HG03521 (cell line): Measurements from ENCODE around the gene COMMD7.
"Not testable (repeated sequence)": the region's sequence is repeated elsewhere in the genome, so short reads cannot be mapped to it uniquely, and the experiment has no call there.

ENCODE experiments used
- ATAC-seq: cut with Tn5 transposase; IDR thresholded peaks from one replicate; pipeline ENCODE4 v1.9.1; 2021; ENCODE audit warnings: mild to moderate bottlenecking, moderate library complexity; ENCODE audit not compliant: unreplicated experiment

COMMD7 gene

GRCh38 chr20:32767418-32768198 is 24.3 kb upstream of the COMMD7 start:
- ATAC-seq = no peak

DNA sequence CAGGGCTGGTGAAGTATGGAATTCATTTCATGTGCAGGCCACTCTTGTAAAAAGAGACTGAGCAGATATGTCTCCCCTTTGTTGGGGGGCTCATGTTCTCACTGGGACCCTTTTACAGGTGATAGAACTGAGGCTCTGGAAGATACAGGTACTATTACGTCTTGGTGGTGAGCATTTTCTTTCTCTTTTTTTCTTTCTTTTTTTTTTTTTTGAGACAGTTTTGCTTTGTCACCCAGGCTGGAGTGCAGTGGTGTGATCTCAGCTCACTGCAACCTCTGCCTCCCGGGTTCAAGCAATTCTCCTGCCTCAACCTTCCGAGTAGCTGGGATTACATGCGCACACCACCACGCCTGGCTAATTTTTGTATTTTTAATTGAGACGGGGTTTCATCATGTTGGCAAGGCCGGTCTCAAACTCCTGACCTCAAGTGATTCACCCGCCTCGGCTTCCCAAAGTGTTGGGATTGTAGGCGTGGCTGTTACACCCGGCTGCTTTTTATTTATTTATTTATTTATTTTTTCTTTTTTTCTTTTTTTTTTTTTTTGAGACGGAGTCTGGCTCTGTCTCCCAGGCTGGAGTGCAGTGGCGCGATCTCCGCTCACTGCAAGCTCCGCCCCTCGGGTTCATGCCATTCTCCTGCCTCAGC is 22.1 kb upstream of the COMMD7 start:
- not testable (repeated sequence) for ATAC-seq

- ATAC-seq = no peak
Observed at GRCh38 chr20:32764005-32764960, 21.0 kb upstream of the COMMD7 start.

GRCh38 chr20:32763202-32764004 is 20.1 kb upstream of the COMMD7 start:
- ATAC-seq = no peak

DNA sequence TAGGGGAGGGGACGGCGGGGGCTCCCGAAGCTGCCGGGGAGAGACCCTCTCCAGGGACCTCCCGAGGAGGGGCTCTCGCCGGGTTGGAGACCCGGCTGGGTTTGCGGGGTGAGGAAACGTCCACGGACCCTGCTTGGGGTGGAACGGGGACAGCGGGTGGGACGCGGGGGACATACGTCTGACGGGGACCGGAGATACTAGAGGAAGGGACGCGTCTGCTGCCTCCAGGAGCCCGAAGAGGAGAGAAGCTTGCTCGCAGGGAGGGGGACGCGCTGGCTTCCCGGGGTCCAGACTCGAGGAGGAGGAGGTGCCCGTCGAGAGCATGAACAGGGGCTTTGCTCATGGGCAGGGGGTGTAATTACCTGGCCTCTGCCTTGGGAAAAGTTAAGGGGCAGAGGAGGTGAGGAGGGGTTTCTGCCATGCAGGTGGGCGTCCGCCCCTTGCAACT is 19.5 kb upstream of the COMMD7 start:
- no peak for ATAC-seq

GRCh38 chr20:32761831-32762753 is 18.8 kb upstream of the COMMD7 start, which contains the start of gene DNMT3B:
Gene DNMT3B, plus strand, starts transcription at chr20:32762385. Its CDS starts 17,939 bp downstream, at chr20:32780324.
- ATAC-seq = peak; percentile 54

- no peak for ATAC-seq
Observed at GRCh38 chr20:32761417-32761830, 18.2 kb upstream of the COMMD7 start.

GRCh38 chr20:32756156-32756555 is 12.9 kb upstream of the COMMD7 start:
- ATAC-seq = no peak

- no peak for ATAC-seq
Observed at GRCh38 chr20:32753731-32754130, 10.5 kb upstream of the COMMD7 start.

DNA sequence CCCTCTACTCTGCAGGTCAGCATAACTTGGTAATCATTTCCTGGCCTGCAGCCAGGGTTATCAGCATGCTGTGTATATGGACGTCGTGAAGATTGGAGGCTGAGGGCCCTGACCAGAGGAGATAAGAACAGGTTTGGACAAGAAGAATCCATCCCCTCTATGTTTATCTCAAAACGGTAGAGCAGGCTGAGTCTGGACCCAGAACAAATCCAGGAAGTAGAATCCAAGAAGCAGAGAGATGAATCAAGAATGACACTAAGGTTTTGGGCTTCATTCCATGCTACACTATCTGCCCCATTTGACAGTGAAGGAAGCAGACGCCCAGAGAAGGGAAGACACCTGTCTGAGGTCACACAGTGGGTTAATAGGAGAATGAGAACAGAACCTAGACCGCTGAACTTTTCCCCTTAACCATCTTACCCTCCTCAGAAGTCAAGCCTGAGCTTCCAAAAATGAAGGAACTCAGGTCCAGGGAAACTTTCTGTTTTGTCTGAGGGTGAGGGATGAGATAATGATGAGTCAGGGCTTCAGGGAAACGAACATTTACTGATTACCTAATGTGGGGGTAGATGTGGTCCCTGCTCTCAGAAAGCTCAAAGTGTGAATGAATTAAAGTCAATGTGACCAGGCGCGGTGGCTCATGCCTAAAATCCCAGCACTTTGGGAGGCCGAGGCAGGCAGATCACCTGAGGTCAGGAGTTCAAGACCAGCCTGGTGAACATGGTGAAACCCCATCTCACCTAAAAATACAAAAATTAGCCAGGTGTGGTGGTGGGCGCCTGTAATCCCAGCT is 9.4 kb upstream of the COMMD7 start:
- ATAC-seq = no peak

- ATAC-seq = no peak
Observed at GRCh38 chr20:32751702-32752457, 8.6 kb upstream of the COMMD7 start.

DNA sequence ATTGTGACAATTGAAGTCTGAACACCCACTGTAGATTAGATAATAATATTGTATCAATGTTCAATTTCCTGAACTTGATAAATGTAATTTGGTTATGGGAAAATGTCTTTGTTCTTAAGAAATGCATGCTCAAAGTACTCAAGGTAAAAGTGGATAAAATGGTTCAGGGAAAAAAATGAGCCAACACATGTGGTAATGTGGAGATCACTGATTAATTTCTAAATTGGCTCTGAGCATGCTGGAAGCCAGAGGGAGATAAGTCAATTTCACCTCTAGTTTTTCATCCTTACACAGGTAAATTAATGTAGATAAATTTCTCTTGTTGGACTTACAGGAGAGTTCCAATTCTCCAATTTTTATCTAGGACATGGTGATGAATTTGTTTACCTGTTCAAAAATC is 8.0 kb upstream of the COMMD7 start:
- no peak for ATAC-seq

GRCh38 chr20:32749914-32750637 is 6.8 kb upstream of the COMMD7 start:
- ATAC-seq = no peak

DNA sequence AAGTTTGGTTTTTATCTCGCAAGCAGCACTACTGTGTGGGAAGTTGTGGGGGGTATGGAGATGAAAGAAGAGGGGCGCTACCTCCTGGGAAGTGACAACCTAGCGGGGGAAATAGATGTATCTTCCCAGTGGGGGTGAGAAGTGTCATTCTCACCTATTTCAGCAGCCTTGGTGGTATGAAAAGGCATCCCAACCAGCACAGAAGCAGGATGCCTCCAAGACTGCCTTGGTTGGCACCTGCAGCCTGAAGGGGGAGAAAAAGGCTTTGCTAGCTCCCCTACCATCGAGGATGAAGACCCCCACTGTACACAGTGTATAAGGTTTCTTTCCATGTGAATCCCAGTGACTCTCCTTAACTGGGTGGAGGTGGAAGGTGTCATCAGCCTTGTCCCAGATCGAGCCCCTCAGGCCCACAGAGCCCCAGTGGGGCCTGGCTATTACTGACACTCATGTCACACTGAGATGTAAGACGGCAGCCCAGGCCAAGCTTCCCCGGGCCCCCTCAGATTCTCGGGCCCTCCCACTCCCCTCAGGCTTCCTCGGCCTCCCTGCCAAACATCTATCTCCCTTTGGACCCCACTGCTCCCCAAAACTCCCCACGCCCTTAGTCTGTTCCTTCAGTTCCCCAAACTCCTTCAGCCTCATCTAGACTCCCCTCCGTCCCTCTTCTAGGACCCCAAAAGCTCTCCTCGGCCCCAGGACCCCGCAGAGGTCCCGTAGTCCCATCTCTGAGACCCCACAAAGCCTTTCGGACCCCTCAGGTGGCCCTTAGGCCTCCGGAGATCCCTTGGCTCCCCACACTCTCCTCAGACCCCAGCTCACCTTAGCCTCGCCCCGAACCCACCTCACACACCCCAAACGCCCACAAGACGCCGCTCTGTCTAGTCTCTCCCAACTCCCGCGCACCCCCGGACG is 688 bp downstream of the COMMD7 start:
- no peak for ATAC-seq

GRCh38 chr20:32741151-32741550 is 2.1 kb downstream of the COMMD7 start:
- ATAC-seq = no peak
